K562 (cell line): ENCODE measurements around the gene PPP1R13L. TPM values are rescaled to one million over a fixed set of nuclear protein-coding genes. Genes with fewer than 3 reads are reported as not detected.

Experiments
- ATF7 ChIP-seq: fragments of 450-650 bp; IDR thresholded peaks from 2 replicates; pipeline ENCODE4 v1.7.1; 2014; ENCODE audit warnings: mild to moderate bottlenecking, moderate library complexity
- CREB3L1 ChIP-seq: fragments of 450-650 bp; IDR thresholded peaks from 2 replicates; pipeline ENCODE4 v1.6.1; 2014; ENCODE audit warnings: low read depth, mild to moderate bottlenecking, moderate library complexity, borderline replicate concordance
- ELF4 ChIP-seq: fragments of 450-650 bp; formaldehyde crosslinking; IDR thresholded peaks from 2 replicates; pipeline ENCODE4 v1.4.0; 2022; ENCODE audit warnings: missing genetic modification characterization
- EP400 ChIP-seq: fragments of 450-650 bp; IDR thresholded peaks from 2 replicates; pipeline ENCODE4 v1.6.1; 2017; ENCODE audit warnings: antibody characterized with exemption, mild to moderate bottlenecking, moderate library complexity
- ESRRB ChIP-seq: fragments of 250-450 bp; sonication (Bioruptor Pico); IDR thresholded peaks from 2 replicates; pipeline ENCODE4 v1.5.0; 2020; ENCODE audit warnings: mild to moderate bottlenecking, moderate library complexity, borderline replicate concordance
- GATAD2B ChIP-seq: fragments of 450-650 bp; IDR thresholded peaks from 2 replicates; pipeline ENCODE4 v1.6.1; 2017; ENCODE audit warnings: mild to moderate bottlenecking, borderline replicate concordance
- ID3 ChIP-seq, 2 experiments: fragments of 250-450 bp in 1 of 2; fragments of 450-650 bp in 1 of 2; sonication (Bioruptor Pico) in 1 of 2; IDR thresholded peaks; 2 replicates each; pipeline versions ENCODE4 v1.6.1 to v1.8.0; 2016 to 2021; ENCODE audit warnings: mild to moderate bottlenecking in 2 of 2, moderate library complexity in 2 of 2, missing compliant biosample characterization in 1 of 2, missing genetic modification characterization in 1 of 2
- KDM1A ChIP-seq, 2 experiments: fragments of 450-650 bp; IDR thresholded peaks; 2 replicates each; pipeline ENCODE4 v1.6.1; 2016; ENCODE audit warnings: mild to moderate bottlenecking in 2 of 2
- MCM7 ChIP-seq, 2 experiments: fragments of 450-650 bp; IDR thresholded peaks; 2 replicates each; pipeline ENCODE4 v1.6.1; 2016 to 2018
- NR2C2 ChIP-seq, 2 experiments: fragments of 200-800 bp in 1 of 2; sonication (Bioruptor generic) in 1 of 2; sonication (generic) in 1 of 2; formaldehyde crosslinking in 1 of 2; IDR thresholded peaks; 2 replicates each; pipeline versions ENCODE4 v1.6.1 to v1.8.0; 2016 to 2022; ENCODE audit warnings: mild to moderate bottlenecking in 1 of 2, missing compliant biosample characterization in 1 of 2, missing genetic modification characterization in 1 of 2, missing genetic modification reagents in 1 of 2
- NR4A1 ChIP-seq, 2 experiments: fragments of 250-450 bp in 1 of 2; fragments of 450-650 bp in 1 of 2; sonication (Bioruptor Pico) in 1 of 2; IDR thresholded peaks; 2 replicates each; pipeline versions ENCODE4 v1.4.0 to v1.6.1; 2016 to 2020; ENCODE audit warnings: mild to moderate bottlenecking in 2 of 2, missing compliant biosample characterization in 1 of 2, missing genetic modification characterization in 1 of 2, moderate library complexity in 1 of 2
- POLR2AphosphoS5 ChIP-seq: IDR thresholded peaks from 2 replicates; pipeline ENCODE4 v1.6.1; 2011; ENCODE audit warnings: mild to moderate bottlenecking, low read depth, low read length, moderate library complexity; ENCODE audit not compliant: control insufficient read depth, insufficient read depth
- POLR3A ChIP-seq: IDR thresholded peaks from 2 replicates; pipeline ENCODE4 v1.6.1; 2011; ENCODE audit warnings: borderline replicate concordance, mild to moderate bottlenecking, moderate library complexity; ENCODE audit not compliant: insufficient read length, insufficient read depth; ENCODE audit errors: extremely low read depth
- RB1 ChIP-seq: fragments of 450-650 bp; IDR thresholded peaks from 2 replicates; pipeline ENCODE4 v1.6.1; 2017; ENCODE audit warnings: low read depth, mild to moderate bottlenecking
- SOX6 ChIP-seq: fragments of 450-650 bp; IDR thresholded peaks from 2 replicates; pipeline ENCODE4 v1.6.1; 2014; ENCODE audit warnings: mild to moderate bottlenecking
- TAF1 ChIP-seq: IDR thresholded peaks from 2 replicates; pipeline ENCODE4 v1.6.1; 2011; ENCODE audit warnings: mild to moderate bottlenecking, low read length, moderate library complexity; ENCODE audit not compliant: insufficient read depth, control insufficient read depth, severe bottlenecking; ENCODE audit errors: extremely low read depth
- TFAM ChIP-seq: fragments of 250-450 bp; sonication (Bioruptor Pico); conservative IDR thresholded peaks from 2 replicates; pipeline ENCODE4 v1.5.0; 2021; ENCODE audit warnings: mild to moderate bottlenecking, moderate library complexity
- XRCC3 ChIP-seq: fragments of 450-650 bp; IDR thresholded peaks from 2 replicates; pipeline ENCODE4 v1.6.1; 2017; ENCODE audit warnings: mild to moderate bottlenecking, moderate library complexity
- ZBTB49 ChIP-seq: sonication (generic); formaldehyde crosslinking; IDR thresholded peaks from 2 replicates; pipeline ENCODE4 v1.8.0; 2022; ENCODE audit warnings: missing genetic modification reagents, mild to moderate bottlenecking, borderline replicate concordance
- ZNF143 ChIP-seq: sonication (generic); formaldehyde crosslinking; IDR thresholded peaks from 2 replicates; pipeline ENCODE4 v1.9.0; 2022; ENCODE audit warnings: mild to moderate bottlenecking, missing genetic modification reagents
- ZNF197 ChIP-seq: fragments of 200-800 bp; sonication (Bioruptor generic); IDR thresholded peaks from 2 replicates; pipeline ENCODE4 v1.6.1; 2016; ENCODE audit warnings: low read depth, missing genetic modification characterization, missing compliant biosample characterization
- ZNF436 ChIP-seq: fragments of 250-450, 450-650 bp; sonication (Bioruptor Pico); formaldehyde crosslinking; IDR thresholded peaks from 2 replicates; pipeline ENCODE4 v1.7.0; 2020; ENCODE audit warnings: mild to moderate bottlenecking
- ZNF76 ChIP-seq: fragments of 250-450 bp; sonication (Bioruptor Pico); IDR thresholded peaks from 2 replicates; pipeline ENCODE4 v1.4.0; 2020; ENCODE audit warnings: mild to moderate bottlenecking, moderate library complexity, borderline replicate concordance
- polyA plus RNA-seq, 8 experiments: library from polyadenylated mRNA; depleted of rRNA in 4 of 8; stranded (reverse) in 5 of 8; unstranded in 3 of 8; fragments of >200 nt; fragmentation: Nextera tagmentation in 2 of 8; fragmentation: Illumina TruSeq in 1 of 8; extraction: Ambion mirVana in 2 of 8; extraction: Trizol in 1 of 8; gene quantifications; 2 replicates each; pipeline versions ENCODE4 v1.2.1 to v1.2.3, GENCODE V29; 2011 to 2014; ENCODE audit warnings: inconsistent platforms in 1 of 8, missing spikeins in 1 of 8
- total RNA-seq, 7 experiments: library from RNA; depleted of rRNA in 6 of 7; stranded (reverse); fragments of >200 nt in 6 of 7; fragmentation: Illumina TruSeq in 2 of 7; extraction: Trizol in 2 of 7; gene quantifications; 2 replicates each; pipeline versions ENCODE4 v1.2.1 to v1.2.3, GENCODE V29; 2011 to 2021; ENCODE audit warnings: low replicate concordance in 1 of 7

The PPP1R13L gene
- total and polyA plus RNA-seq, 9 of the 15 experiments (the other 6 are each of a cell fraction or from before 2014, with no cell fraction given), result 0.32 to 6.7 (median 2.0) TPM

- TF ChIP-seq ZNF197 (CRISPR knock-in tag) (0 out of 2 replicates have a peak, but pooled peaks have one; percentile 55), EP400 (peak; percentile 56), RB1 (peak; percentile 89), ZNF436 (CRISPR knock-in tag) (no peak), ZNF76 (CRISPR knock-in tag) (no peak), KDM1A (IDR thresholded peaks at IDR 0.05) (no peak), GATAD2B (no peak; the same call in 1 of the 2 replicates), NR4A1 (CRISPR knock-in tag; IDR thresholded peaks at IDR 0.05) (peak; percentile 78; the same call in 1 of the 2 replicates), NR4A1 (tag; IDR thresholded peaks at IDR 0.05) (no peak), TFAM (no peak), TAF1 (peak; percentile 76), MCM7 (IDR thresholded peaks at IDR 0.05) (no peak), POLR3A (no peak), ATF7 (peak; percentile 51; the same call in 1 of the 2 replicates), NR2C2 (CRISPR knock-in tag; IDR thresholded peaks at IDR 0.05) (0 out of 2 replicates have a peak, but pooled peaks have one; percentile 19), NR2C2 (tag; IDR thresholded peaks at IDR 0.05) (no peak), CREB3L1 (no peak), ZNF143 (CRISPR knock-in tag) (no peak), XRCC3 (no peak), ESRRB (CRISPR knock-in tag) (no peak), SOX6 (peak; percentile 83), ID3 (CRISPR knock-in tag; IDR thresholded peaks at IDR 0.05) (no peak), ID3 (tag; IDR thresholded peaks at IDR 0.05) (peak; percentile 56; the same call in 1 of the 2 replicates), POLR2AphosphoS5 (peak; percentile 50; the same call in 1 of the 2 replicates), ELF4 (CRISPR knock-in tag) (no peak), ZBTB49 (CRISPR knock-in tag) (no peak)
Measured at GRCh38 chr19:45444318-45445041, 39.6 kb upstream of the PPP1R13L start (continued).
